ENCODE results near the gene HIVEP3.

Gene HIVEP3

DNA sequence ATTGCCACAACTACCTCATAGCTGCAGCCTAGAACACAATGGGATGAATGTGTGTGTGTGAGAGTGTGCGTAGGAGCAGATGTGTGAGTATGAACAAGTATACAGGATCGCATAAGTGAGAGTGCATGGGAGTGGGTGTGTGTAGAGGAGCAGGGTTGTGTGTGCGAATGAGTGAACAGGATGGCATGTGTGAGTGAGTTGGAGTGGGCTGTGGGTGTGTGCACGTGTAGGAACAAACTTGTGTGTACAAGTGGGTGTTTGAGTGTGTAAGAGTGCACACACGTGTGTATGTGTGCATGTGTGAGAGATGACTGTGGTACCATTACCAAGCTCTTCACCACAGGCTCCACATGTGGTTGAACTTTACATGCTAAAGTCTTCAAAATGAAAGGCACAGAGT lies 258.8 kb downstream of the HIVEP3 start:
- no peak for DNase-seq (ENCODE audit: extremely low read depth in 1 of 2, low read depth in 1 of 2)

DNA sequence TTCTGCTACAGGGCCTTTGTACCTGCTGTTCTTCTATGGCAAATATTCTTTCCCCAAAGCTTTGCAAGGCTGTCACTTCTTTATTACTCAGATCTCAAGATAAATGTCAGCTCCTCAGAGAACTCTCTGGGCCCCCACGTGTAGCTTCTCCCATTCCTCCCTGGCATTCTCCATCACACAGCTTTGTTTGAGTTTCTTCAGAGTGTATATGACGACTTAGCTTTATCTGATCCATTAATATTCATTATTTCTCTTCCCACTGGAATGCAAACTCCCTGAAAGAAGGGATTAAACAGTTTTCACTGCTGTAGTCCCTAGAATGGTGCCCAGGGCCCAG lies 259.6 kb downstream of the HIVEP3 start:
- DNase-seq (ENCODE audit: extremely low read depth in 1 of 2, low read depth in 1 of 2): no peak

DNA sequence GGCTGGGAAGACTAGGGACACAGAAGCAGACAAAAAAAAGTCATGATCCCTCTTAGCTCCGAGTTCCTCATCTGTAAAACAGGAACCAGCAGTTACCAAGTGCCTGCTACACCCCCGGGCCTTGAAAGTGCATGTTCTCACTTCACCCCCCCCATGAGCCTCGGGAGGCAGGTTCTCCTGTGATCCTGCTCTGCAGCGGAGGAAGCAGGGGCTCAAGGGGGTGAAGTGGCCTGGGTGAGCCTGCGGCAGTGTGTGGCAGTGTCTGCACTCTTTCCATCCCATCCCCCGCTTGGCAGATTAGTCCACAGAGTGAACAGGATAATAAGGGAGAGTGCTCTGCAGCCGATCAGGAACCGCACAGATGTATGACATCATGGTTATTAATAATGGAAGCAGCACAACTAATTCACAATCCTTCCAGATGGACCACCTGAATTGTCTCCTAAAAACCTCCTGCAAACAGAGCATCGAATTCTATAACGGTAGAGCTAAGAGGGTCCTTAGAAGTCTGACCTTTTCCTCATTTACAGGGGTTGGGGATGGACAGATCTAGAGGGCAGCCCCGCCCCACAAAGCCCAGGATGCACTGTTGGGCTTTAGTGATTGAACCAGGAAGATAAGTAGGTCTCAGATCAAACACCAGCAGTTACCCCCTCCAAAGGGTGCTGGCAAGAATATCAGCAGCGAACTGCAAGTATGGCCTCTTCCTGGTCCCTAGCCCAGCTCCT lies 260.1 kb downstream of the HIVEP3 start:
- DNase-seq (ENCODE audit: extremely low read depth in 1 of 2, low read depth in 1 of 2): no peak

DNA sequence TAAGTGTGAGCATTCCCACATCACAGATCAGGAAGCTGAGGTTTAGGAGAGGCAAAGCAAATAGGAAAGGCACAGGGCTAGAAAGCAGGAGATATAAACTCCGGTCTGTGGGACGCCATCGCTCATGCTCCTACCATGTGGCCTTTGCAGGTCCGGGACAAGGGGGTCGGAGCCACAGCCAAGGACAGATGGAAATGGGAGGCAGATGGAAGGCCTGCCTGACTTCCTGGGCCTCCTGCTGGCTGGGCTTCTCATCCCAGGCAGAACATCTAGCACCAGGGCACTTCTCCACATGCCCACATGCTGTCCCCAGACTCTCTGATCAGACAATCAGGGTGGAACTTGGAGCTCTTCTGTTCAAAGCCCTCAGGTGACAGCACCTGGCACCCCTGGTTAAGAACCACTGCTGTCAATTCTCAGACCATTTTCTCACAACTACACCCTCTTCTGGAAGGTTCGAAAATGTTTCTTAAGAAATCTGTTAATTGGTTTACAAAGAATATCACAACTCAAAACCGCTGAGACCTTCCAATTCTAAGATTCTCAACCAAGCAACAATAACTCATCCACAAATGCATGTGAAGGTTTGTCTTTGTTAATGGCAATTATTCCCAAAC lies 260.9 kb downstream of the HIVEP3 start:
- no peak for DNase-seq (ENCODE audit: extremely low read depth in 1 of 2, low read depth in 1 of 2)

DNA sequence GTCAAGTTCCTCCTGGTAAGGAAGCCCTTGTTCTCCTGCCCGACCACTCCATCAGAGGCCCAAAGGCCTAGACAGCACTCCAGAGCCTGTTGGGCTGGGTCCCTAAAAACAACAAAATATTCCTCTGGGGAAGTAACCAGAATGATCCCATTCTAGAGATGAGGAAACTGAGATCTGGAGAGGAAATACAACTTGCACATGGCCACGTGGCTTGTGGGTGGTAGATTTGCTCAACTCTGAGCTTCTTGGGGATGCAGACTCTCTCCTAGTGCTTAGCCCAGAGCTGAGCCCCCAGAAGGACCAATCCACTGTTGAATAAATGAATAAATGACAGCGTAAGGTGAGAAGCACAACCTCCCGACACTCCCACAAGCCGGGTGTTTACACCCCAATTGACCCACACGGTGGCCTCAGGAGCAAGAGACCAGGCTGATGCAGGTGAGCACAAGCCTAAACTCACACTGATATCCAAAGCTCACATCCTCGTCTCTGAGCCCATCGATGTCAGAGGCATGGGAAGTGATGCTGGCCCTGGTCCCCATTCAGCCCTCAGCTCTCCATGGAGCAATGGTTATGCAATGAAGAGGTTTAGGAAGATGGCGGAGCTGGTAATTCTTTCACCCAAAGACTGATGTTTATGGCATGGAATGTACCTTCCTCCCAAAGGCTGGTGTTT lies 261.8 kb downstream of the HIVEP3 start:
- no peak for DNase-seq (ENCODE audit: extremely low read depth in 1 of 2, low read depth in 1 of 2)

DNA sequence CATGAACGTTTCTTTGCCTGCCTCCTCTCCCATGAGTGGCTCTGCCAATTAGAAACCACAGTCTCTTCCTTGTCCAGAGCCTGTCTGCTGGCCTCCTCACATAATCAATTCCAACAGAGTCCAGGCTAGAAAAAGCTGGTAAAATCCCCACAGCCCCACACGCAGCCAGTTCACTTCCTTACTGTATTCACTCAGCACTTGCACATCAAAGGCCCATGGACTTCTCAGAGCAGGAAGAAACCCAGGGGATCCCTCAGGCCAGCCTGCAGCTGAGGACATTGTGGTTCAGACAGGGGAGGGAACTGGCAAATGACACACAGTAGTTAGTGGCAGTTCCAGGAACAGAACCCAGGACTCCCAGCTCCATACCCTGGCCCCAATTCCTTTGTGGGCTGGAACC lies 262.7 kb downstream of the HIVEP3 start:
- DNase-seq (ENCODE audit: extremely low read depth in 1 of 2, low read depth in 1 of 2): no peak

DNA sequence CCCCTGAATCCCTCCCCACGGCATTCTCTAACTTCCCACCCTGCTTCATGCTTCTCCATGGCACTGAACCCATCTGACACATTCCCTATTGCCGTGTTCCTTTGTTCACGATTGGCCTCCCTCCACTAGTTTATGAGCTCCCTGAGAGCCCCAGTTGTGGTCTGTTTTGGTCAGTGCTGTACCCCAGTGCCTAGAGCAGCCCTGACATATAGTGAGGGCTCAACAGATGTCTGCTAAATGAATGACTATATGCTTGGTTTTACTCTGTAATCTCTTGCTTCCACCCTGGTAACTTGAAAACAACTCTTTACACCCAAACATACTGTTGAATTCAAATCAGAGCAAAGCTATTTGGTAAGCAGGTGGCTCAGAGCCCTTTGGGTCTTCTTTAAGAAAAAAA lies 263.1 kb downstream of the HIVEP3 start:
- DNase-seq (ENCODE audit: extremely low read depth in 1 of 2, low read depth in 1 of 2): no peak

DNA sequence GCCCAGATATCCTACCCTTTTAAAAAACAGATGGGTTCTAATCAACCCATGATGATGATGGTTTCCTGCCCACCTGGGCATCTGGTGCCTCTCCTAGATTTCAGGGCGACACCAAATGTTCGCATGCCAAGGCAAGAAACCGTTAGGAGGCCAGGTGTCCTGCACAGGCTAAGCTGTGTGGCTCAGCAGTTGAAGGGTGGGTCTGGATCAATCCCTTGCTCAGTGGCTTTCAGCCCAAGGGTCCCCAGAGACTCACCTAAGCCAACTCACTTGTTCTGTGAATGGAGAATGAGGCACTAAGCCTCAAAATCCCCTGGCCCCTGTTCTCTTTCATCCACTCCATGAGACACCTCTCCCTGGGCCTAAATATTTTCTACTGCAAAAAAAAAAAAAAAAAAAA lies 265.1 kb downstream of the HIVEP3 start:
- DNase-seq (ENCODE audit: extremely low read depth in 1 of 2, low read depth in 1 of 2): no peak

DNA sequence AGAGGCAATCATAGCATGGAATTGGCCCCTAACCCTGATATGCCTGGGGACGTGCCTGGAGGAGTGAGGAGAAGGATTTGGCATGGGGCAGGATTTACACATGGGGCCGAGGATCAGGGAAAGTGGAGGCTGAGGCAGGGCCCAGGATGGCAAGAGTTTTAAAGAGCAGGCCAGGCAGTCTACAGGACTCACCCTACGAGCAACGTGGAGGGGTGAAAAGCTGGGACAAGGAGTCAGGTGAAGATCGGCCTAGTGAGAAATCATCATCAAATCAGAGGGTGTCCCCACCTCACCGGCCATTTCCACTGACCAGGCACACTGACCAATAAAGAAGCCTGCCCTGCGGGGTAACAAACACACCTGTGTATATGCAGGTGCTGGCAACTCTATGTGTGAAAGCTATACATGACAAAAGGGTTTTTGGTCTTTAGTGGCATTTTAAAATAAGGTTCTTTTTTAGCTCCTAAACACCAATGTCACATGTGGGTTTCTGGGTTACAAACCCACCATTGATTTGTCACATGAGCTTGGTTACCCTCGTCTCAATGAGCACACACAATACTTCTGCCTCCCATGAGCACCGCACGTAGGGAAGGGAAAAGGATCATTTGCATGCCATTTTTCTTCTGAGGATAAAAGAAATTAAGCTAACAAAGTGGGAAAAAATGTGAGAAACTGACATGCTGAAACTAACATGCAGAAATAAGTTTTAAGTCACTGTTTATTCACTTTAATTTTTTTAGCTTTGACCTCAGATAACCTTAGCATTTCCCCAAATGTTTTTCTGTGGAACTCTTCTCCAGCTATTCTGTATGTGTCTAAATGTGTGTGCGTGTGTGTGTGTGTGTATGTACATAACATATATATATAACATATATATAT lies 266.1 kb downstream of the HIVEP3 start:
- DNase-seq (ENCODE audit: extremely low read depth in 1 of 2, low read depth in 1 of 2): no peak

DNA sequence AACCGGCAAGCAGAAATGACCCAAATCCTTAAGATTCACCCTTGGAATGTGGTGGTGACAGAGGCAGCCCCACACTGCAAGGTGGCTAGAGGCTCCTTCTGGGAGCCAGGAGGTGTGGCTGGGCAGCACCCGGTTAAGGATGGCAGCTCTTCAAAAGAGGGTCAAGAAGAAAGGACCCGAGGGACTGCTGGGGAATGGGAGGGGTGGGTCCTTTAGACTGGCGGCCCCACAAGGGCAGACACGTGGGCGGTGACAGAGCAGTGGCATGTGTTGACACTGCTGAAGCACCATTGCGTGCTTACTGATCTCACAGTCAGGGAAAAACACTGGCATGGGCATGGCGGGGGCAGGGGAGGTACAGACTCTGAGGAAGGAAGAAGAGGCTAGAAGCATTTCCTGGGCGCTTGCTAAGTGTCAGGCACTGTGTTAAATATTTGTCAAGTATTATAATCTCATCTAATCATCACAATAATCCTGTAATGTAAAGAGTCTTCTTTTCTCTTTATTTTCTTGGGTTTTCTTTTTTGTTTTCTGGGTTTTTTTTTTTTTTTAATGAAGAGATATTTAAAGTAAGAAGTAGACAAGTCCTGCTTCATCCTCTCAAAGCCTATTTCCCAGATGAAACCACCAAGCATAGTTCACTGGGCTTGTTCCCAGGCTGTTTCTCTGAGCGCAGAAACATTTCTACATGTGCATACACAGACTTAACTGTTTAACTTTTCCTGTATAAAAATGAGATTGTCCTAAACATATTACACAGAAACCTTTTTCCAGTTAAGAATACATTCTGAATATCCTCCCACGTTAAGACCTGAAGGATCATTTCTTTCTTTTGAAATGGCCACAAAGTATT lies 268.5 kb downstream of the HIVEP3 start:
- no peak for DNase-seq (ENCODE audit: extremely low read depth in 1 of 2, low read depth in 1 of 2)

DNA sequence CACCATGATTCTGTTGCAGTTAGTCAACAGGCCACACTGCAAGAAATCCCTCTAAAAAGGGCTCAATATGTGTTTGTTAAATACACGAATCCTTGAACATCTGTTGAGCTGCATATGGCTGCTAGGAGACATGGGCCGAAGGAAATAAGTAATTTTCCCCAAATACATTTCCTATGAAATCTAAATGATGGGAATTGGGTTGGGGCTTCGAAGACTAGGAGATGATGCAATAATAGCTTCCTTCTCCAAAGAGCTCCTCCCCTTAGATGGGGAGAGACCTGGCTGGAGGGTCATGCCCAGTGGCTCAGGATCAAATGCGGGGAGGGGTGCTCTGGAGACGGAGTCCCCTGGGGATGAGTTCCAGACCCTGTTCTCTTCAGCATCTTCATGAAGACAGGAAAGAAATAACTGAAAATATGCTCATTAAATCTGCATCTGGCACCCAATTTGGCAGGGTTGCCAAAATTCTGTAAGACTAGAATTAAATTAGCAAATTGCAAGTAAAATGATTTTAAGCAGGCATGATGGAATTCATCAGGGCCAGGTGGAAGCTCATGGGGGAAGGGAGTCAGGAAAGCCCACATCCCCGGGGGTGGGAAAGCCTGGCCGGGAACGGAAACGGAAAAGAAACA lies 269.2 kb downstream of the HIVEP3 start:
- no peak for DNase-seq (ENCODE audit: extremely low read depth in 1 of 2, low read depth in 1 of 2)

DNA sequence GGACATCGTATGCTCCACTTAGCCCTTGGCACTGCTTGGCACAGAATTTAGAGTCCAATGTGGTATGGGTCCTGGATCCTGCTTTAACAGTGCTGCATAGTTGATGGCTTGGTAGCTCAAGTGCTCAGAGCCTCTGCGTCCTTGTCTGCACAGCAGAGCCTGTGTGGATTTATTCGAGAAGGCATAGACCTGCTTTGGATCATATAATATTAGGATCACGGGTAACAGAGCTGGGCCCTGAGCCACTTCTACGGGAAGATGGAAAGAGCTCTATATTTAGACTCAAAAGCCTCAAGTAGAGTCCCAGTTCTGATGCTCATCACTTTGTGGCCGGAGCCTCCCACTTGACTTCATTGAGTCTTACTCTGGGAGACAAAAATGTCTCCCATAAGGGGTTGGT lies 269.9 kb downstream of the HIVEP3 start:
- no peak for DNase-seq (ENCODE audit: extremely low read depth in 1 of 2, low read depth in 1 of 2)

DNA sequence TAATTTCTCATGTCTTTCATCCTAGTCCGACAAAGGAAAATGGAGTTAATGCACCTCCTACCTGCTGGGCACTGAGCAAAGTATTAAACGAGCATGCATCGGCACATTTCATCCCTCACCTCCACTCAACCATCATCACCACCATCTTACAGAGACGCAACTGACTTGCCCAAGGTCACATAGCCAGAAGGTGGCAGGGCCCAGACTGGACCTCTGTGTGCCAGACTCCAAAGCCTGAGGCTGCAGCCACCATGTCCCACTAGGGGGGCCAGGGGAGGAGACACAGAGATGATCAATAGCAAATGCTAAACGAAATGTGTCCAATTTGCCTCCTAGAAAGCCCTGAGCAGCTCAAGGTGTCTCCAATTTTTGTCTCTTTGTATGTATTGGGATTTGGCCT lies 270.5 kb downstream of the HIVEP3 start:
- no peak for DNase-seq (ENCODE audit: extremely low read depth in 1 of 2, low read depth in 1 of 2)

DNA sequence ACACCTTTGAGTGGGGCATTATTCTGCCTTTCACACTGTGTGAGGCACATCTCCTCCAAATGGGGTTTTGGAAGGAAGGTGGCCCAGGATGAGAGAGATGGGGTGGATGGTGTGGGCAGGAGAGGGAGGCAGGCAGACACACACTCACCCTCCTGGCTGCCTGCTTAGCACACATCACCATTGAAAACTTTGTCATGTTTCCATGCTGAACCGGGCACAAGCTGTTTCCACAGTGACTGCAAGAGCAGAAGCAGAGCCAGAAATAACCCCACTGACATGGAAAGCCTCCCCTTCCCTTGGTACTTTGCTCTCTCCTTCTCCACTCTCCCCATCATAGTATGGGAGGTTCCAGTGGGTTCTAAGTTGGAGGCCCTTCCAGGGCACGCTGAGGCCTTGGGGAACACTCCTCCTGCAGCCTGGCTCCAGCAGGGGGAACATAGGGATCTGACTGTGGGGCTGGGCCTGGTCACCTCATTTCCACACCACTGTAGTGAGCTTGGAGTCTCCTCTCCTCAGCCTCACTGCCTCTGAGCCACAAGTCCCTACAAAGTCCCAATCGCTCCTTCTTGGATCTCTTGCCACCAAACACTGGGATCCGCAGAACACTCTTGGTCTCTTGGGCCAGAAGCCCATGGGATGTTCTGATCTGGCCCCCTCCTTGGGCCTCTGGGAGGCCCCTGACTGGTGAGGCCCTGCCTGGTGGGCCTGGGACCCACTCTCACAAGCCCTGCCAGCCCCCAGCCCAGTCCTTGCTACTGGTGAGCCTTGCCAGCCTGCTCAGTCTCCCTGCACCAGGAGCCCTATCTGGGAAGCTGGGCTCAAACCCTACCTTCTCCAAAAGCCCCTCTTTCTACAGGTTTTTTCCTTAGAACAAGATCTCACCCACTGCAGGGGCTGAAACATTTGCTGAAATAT lies 271.2 kb downstream of the HIVEP3 start:
- no peak for DNase-seq (ENCODE audit: extremely low read depth in 1 of 2, low read depth in 1 of 2)

DNA sequence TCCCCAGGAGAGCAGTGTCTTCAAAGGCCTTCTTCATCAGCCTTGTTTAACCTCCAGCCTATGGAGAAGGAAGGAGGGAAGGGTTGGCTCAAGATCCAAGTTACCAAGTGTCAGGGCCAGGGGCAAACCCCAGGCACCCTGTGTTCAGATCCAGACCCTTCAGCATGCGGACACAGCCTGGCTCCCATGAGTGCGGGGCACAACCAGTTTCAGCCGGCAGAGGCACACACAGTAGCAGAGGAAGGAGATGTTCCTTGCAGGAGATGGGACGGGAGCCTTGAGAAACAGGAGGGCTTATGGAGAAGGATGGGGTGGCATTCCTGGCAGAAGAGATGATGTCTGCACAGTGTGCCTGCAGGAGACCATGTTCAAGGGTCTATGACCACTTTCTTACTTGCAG lies 272.5 kb downstream of the HIVEP3 start:
- DNase-seq (ENCODE audit: extremely low read depth in 1 of 2, low read depth in 1 of 2): no peak

DNA sequence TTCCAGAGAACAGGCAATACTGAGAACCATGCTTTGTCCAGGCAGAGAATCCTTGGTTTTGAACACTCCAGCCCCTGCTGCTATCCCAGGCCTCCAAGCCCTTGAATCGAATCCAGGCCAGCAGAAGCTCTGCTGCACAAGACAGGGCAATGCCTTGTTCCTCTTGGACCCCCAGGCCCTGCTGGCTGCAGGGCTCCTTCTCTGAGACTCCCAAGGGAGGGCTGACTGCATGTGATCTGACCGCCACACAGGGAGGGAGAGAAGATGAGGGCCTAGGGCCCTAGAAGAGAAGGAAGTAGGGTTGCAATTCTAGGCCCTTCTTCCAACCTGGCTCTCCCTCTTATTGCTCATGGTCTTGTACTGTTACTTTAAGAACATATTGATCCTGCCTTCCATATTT lies 273.7 kb downstream of the HIVEP3 start:
- no peak for DNase-seq (ENCODE audit: extremely low read depth in 1 of 2, low read depth in 1 of 2)

DNA sequence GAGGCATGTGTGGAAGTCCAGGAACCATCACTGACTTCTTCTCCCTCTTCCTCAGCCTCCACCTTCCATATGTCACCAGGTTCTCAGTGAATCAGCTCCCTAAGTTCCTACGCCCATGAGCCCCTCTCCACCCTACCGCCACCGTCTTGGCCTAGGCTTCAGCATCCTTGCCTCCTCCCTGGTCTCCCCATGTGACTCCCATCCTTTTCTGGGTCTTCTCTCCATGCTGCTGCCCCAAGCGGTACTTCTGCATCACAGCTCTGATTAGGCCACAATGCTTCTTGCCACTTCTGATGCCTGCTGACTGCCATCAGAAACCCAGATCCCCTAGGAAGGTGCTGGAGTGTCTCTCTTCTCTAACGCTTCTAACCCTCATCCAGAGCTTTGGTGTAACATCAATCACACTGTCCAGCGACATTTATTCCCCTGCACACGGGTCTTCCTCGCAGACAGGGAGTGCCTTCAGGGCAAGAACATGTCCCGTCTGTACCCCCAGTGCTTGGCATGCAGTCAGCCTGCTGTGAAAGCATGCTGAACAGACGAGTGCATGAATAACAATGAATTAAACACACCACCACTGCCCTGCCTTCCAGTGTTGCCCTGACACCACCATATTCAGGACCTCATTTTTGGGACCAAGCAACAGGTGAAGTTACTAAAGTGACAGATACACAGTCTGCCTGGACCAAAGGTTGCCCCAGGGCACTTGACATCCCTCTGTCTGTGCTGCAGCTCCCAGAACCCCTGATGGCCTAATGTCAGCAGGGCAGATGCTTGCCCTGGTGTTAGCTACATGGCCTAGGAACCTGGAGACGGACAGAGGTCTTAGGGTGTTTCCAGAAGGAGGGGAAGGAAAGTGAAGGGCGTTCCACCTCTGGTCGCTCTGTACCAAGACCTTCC lies 275.6 kb downstream of the HIVEP3 start:
- DNase-seq (ENCODE audit: extremely low read depth in 1 of 2, low read depth in 1 of 2): no peak

DNA sequence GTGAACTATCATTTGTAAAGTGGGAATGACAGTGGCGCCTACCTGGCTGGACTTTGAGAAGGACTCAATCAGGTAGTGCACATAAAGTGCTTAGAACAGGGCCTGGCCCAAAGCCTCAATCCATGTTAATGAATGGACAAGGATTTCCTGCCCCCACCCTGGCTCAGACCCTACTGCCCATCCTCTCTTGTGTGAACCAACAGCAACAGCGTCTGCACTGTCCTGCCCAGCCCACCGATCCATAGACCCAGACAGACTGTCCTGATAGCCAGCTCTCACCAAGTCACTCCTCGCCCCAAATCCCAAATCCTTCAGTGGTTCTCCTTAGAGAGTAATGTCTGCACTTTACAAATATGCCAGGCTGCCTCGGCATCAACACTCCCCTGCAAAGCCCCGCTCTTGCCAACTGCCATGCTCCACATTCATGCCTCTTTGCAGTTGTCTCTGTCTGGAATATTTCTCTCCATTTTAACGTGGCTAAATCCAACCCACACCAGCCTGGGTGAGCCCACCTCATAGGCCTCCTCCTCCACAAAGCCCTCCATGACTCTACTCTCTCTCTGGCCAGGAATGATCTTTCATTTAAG lies 276.7 kb downstream of the HIVEP3 start:
- DNase-seq (ENCODE audit: extremely low read depth in 1 of 2, low read depth in 1 of 2): no peak
